Measurements from ENCODE around the gene SYT6.
A peak's percentile ranks its signal among the peaks of the same experiment; 100 is the strongest.

Gene SYT6

GRCh38 chr1:114092186-114093062 is 61.2 kb downstream of the SYT6 start:
- DNase-seq (ENCODE audit: low spot score), result no peak

- DNase-seq (ENCODE audit: low spot score), result no peak
Observed at GRCh38 chr1:114091711-114092110, 62.0 kb downstream of the SYT6 start.

- DNase-seq (ENCODE audit: low spot score), result no peak
Observed at GRCh38 chr1:114090738-114091505, 62.7 kb downstream of the SYT6 start.

GRCh38 chr1:114089502-114090138 is 64.0 kb downstream of the SYT6 start:
- no peak for DNase-seq (ENCODE audit: low spot score)

GRCh38 chr1:114088392-114089299 is 65.0 kb downstream of the SYT6 start:
- peak; percentile 76 for DNase-seq (ENCODE audit: low spot score)

- DNase-seq (ENCODE audit: low spot score), result no peak
Observed at GRCh38 chr1:114087495-114087894, 66.2 kb downstream of the SYT6 start.

GRCh38 chr1:114086601-114087368 is 66.9 kb downstream of the SYT6 start:
- no peak for DNase-seq (ENCODE audit: low spot score)

GRCh38 chr1:114082867-114083585 is 70.6 kb downstream of the SYT6 start:
- DNase-seq (ENCODE audit: low spot score), result no peak

- no peak for DNase-seq (ENCODE audit: low spot score)
Observed at GRCh38 chr1:114082304-114082630, 71.4 kb downstream of the SYT6 start.

- no peak for DNase-seq (ENCODE audit: low spot score)
Observed at GRCh38 chr1:114081437-114082303, 72.0 kb downstream of the SYT6 start.

GRCh38 chr1:114080511-114081436 is 72.9 kb downstream of the SYT6 start:
- DNase-seq (ENCODE audit: low spot score), result no peak

- DNase-seq (ENCODE audit: low spot score), result no peak
Observed at GRCh38 chr1:114079596-114080190, 74.0 kb downstream of the SYT6 start.

- DNase-seq (ENCODE audit: low spot score), result no peak
Observed at GRCh38 chr1:114078116-114078515, 75.6 kb downstream of the SYT6 start.

GRCh38 chr1:114077188-114077587 is 76.5 kb downstream of the SYT6 start:
- no peak for DNase-seq (ENCODE audit: low spot score)

GRCh38 chr1:114076308-114076707 is 77.4 kb downstream of the SYT6 start:
- no peak for DNase-seq (ENCODE audit: low spot score)

- no peak for DNase-seq (ENCODE audit: low spot score)
Observed at GRCh38 chr1:114075546-114076242, 78.0 kb downstream of the SYT6 start.

GRCh38 chr1:114075105-114075504 is 78.6 kb downstream of the SYT6 start:
- DNase-seq (ENCODE audit: low spot score), result no peak

Measured in SW480 (cell line).